ENCODE data around the gene PEDS1. TPM values are rescaled to one million over a fixed set of nuclear protein-coding genes. Genes with fewer than 3 reads are reported as not detected.

The PEDS1 gene
- total RNA-seq, 1 donor from 2014 or later, result 31.3 TPM

DNA sequence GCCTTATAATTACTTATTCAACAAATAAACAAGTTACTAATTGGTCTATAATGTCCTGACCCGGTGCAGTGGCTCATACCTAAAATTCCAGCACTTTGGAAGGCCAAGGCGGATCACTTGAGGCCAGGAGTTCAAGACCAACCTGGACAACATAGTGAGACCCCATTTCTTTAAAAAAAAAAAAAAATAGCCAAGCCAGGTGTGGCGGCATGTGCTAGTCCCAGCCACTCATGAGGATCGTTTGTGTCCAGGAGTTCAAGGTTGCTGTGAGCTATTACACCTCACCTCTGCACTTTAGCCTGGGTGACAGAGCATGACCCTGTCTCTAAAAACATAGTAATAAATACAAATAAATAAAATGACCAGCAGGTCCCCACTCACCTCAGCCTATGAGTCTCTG, 30.8 kb downstream of the PEDS1 start:
- Histone ChIP-seq H3K9me3 (no peaks in the 10 kb centered on the region), H3K36me3 (peaks cover 54% of the 10 kb centered on the region), H3K4me1 (peaks cover 13% of the 10 kb centered on the region), H3K27ac (no peak overlapping the region), H3K4me3 (no peak overlapping the region), H3K27me3 (no peaks in the 10 kb centered on the region)
- ATAC-seq (no peak), DNase-seq (no peak)
- intact Hi-C loops (cut with DNase I), result loop anchor here (5.0 kb wide), 1 partner anchor 50 kb away; no protein-coding TSS in a partner anchor
- TF ChIP-seq, protein P1, sequence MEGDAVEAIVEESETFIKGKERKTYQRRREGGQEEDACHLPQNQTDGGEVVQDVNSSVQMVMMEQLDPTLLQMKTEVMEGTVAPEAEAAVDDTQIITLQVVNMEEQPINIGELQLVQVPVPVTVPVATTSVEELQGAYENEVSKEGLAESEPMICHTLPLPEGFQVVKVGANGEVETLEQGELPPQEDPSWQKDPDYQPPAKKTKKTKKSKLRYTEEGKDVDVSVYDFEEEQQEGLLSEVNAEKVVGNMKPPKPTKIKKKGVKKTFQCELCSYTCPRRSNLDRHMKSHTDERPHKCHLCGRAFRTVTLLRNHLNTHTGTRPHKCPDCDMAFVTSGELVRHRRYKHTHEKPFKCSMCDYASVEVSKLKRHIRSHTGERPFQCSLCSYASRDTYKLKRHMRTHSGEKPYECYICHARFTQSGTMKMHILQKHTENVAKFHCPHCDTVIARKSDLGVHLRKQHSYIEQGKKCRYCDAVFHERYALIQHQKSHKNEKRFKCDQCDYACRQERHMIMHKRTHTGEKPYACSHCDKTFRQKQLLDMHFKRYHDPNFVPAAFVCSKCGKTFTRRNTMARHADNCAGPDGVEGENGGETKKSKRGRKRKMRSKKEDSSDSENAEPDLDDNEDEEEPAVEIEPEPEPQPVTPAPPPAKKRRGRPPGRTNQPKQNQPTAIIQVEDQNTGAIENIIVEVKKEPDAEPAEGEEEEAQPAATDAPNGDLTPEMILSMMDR (IDR thresholded peaks at IDR 0.05), result no peak

DNA sequence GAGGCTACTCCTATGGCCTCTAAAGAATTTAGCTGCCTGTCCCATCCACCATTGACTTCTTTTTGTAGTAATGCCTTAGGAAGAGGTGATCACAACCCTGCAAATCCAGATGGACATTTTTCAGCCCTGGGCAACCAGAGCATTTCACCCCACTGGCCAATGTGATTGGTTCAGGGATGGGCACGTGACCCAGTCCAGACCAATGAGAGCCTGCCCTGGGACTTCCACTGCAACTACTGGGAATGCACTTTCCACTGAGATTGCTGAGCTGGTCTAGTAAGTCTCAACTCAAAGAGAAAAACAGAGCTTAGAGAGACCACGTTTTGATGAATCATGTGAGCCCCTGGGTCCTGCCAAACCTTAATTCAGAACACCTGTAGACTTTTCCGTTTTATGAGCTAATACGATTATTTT, 31.7 kb downstream of the PEDS1 start:
- TF ChIP-seq, protein P1 (IDR thresholded peaks at IDR 0.05), result no peak
- Histone ChIP-seq H3K9me3 (no peaks in the 10 kb centered on the region), H3K27ac (no peak overlapping the region), H3K4me3 (no peak overlapping the region), H3K27me3 (no peaks in the 10 kb centered on the region), H3K36me3 (peaks cover 45% of the 10 kb centered on the region), H3K4me1 (peaks cover 13% of the 10 kb centered on the region)
- intact Hi-C loops (cut with DNase I), result loop anchor here (5.0 kb wide), 1 partner anchor 50 kb away; no protein-coding TSS in a partner anchor
- DNase-seq (peak; percentile 33), ATAC-seq (peak; percentile 22)

DNA sequence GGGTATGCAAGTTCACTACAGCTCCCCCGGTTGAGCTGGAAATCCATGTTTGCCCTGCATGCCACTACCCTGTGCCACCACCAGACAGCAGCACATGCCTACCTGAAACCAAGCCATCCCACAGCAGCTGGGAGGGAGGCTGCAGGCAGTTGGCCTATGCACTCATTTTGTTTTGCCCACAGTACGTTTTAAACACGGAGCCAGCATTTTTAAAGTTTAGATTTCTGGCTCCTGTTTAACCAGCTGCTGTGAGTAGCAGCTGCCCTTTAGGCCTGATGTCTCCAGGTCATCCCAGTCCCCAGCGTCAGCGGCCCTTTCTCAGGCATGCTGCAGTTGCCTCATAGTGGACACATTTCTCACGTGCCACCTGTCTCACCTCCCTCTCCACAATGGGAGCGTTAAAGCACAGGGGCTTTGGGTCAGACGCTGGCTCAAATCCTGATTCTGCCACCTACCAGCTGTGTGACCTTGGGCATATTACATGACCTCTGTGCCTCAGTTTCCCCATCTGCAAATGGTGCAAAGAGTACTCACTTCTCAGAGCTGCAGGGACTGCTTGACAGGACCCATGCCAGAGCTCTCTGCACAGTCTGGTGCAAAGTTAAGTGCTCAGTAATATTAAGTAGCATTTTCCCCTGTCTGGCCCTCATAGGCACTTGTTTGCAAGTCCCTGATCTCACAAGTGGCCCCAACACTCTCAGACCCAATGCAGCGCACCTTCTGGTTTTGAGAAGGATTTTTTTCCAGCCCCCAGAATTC, 32.4 kb downstream of the PEDS1 start:
- ATAC-seq (peak; percentile 90), DNase-seq (peak; percentile 81)
- no peaks in the 10 kb centered on the region for H3K27me3 ChIP-seq
- H3K27ac ChIP-seq, result no peak overlapping the region
- TF ChIP-seq, protein P1 (IDR thresholded peaks at IDR 0.05), result peak; percentile 85
- H3K36me3 ChIP-seq, result peaks cover 37% of the 10 kb centered on the region
- no peaks in the 10 kb centered on the region for H3K9me3 ChIP-seq
- H3K4me1 ChIP-seq, result peaks cover 16% of the 10 kb centered on the region
- intact Hi-C loops (cut with DNase I), result loop anchor here (5.0 kb wide), 1 partner anchor 51 kb away; no protein-coding TSS in a partner anchor
- H3K4me3 ChIP-seq, result no peak overlapping the region

DNA sequence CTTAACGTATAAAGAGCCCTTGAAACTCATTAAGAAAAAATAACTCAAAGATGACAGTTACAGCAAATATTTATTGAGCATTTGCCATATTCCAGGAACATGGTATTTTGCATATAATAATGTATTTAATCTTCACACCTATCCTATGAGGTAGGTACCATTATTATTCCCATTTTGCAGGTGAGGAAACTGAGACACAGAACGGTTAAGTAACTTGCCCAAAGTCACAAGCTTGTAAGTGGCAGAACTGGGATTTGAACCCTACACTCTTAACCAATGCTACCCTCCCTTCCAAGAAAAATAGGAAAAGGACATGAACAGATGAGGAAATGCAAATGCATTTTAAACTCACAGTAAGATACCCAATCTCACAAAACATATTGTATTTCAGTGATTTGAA, 35.3 kb downstream of the PEDS1 start:
- H3K36me3 ChIP-seq, result peaks cover 8% of the 10 kb centered on the region
- H3K27me3 ChIP-seq, result no peaks in the 10 kb centered on the region
- DNase-seq, result no peak
- ATAC-seq, result no peak
- no peak overlapping the region for H3K27ac ChIP-seq
- H3K4me3 ChIP-seq, result no peak overlapping the region
- peaks cover 29% of the 10 kb centered on the region for H3K4me1 ChIP-seq
- TF ChIP-seq, protein P1 (IDR thresholded peaks at IDR 0.05), result no peak
- H3K9me3 ChIP-seq, result no peaks in the 10 kb centered on the region
- intact Hi-C loops (cut with DNase I), result no loop called here

DNA sequence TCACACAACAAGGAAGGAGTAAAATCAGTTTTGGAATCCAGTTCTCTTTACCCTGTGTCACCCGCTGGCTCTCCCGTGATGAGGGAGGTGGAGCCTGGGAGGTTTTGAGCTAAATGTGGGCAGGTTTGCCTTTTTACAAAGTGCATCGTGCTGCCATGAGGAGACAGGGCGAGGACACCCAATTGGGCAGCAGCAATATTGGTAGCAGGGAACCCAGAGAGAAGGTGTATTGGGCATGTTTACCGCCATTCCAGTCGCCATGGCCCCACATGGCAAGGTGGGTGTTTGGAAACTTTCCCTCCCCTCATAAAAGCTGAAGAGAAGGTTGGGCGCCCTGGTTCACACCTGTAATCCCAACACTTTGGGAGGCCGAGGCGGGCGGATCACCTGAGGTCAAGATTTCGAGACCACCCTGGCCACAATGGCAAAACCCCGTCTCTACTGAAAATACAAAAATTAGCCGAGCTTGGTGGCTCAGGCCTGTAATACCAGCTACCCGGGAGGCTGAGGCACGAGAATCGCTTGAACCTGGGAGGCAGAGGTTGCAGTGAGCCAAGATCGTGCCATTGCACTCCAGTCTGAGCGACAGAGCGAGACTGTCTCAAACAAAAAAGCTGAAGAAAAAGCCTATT, 37.0 kb downstream of the PEDS1 start:
- Histone ChIP-seq H3K4me1 (peaks cover 32% of the 10 kb centered on the region), H3K4me3 (peak overlapping the region; percentile 52), H3K27me3 (no peaks in the 10 kb centered on the region), H3K27ac (peak overlapping the region; percentile 62), H3K9me3 (no peaks in the 10 kb centered on the region), H3K36me3 (no peaks in the 10 kb centered on the region)
- DNase-seq (no peak), ATAC-seq (no peak)
- intact Hi-C loops (cut with DNase I), result no loop called here
- TF ChIP-seq, protein P1 (IDR thresholded peaks at IDR 0.05), result no peak

Measured in upper lobe of right lung (tissue), 1 donor.